NCI-H526 treated with DMSO at 0.1 percent for 48 hours (cell line): Measurements from ENCODE around the gene PHF21A.
"Not testable (repeated sequence)": the region's sequence is repeated elsewhere in the genome, so short reads cannot be mapped to it uniquely, and the experiment has no call there.

ENCODE experiments used
- DNase-seq: peaks from one replicate; lab custom pipeline; 2025; lab: John Stamatoyannopoulos, UW

The PHF21A gene

GRCh38 chr11:46036009-46036408, 85.2 kb downstream of the PHF21A start:
- DNase-seq, result no peak

GRCh38 chr11:46034041-46034440, 87.2 kb downstream of the PHF21A start:
- no peak for DNase-seq

GRCh38 chr11:46026606-46027293, 94.5 kb downstream of the PHF21A start:
- no peak for DNase-seq

GRCh38 chr11:46020084-46020599, 101.1 kb downstream of the PHF21A start:
- DNase-seq, result no peak

GRCh38 chr11:46018651-46019050, 102.6 kb downstream of the PHF21A start:
- no peak for DNase-seq

GRCh38 chr11:46017341-46017740, 103.9 kb downstream of the PHF21A start:
- no peak for DNase-seq

GRCh38 chr11:46015941-46016340, 105.3 kb downstream of the PHF21A start:
- no peak for DNase-seq

GRCh38 chr11:46014168-46014567, 107.1 kb downstream of the PHF21A start:
- DNase-seq, result not testable (repeated sequence)

- DNase-seq, result no peak
Measured at GRCh38 chr11:46012185-46012584, 109.1 kb downstream of the PHF21A start.

- DNase-seq, result no peak
Measured at GRCh38 chr11:46010100-46010499, 111.2 kb downstream of the PHF21A start.

GRCh38 chr11:46009647-46010046, 111.6 kb downstream of the PHF21A start:
- DNase-seq, result no peak

GRCh38 chr11:46006418-46007070, 114.7 kb downstream of the PHF21A start:
- peak; percentile 68 for DNase-seq

GRCh38 chr11:46003572-46003971, 117.7 kb downstream of the PHF21A start:
- DNase-seq, result no peak

GRCh38 chr11:46002189-46002588, 119.1 kb downstream of the PHF21A start:
- DNase-seq, result no peak

GRCh38 chr11:46001448-46001914, 119.8 kb downstream of the PHF21A start:
- DNase-seq, result no peak

- DNase-seq, result no peak
Measured at GRCh38 chr11:45997599-45997998, 123.7 kb downstream of the PHF21A start.

GRCh38 chr11:45995342-45995734, 125.9 kb downstream of the PHF21A start:
- no peak for DNase-seq

- DNase-seq, result no peak
Measured at GRCh38 chr11:45994371-45995341, 126.6 kb downstream of the PHF21A start.

GRCh38 chr11:45993531-45994001, 127.7 kb downstream of the PHF21A start:
- no peak for DNase-seq

- no peak for DNase-seq
Measured at GRCh38 chr11:45988921-45989320, 132.3 kb downstream of the PHF21A start.

- no peak for DNase-seq
Measured at GRCh38 chr11:45985212-45985611, 136.0 kb downstream of the PHF21A start.

GRCh38 chr11:45984192-45984591, 137.1 kb downstream of the PHF21A start:
- no peak for DNase-seq
